ENCODE data around the gene SMIM36.

GRCh38 chr17:55482591-55483389, 28.5 kb downstream of the SMIM36 start:
- no peak for TF ChIP-seq EZH2 (IDR thresholded peaks at IDR 0.05; ENCODE audit: borderline replicate concordance)
- TF ChIP-seq, protein P1, sequence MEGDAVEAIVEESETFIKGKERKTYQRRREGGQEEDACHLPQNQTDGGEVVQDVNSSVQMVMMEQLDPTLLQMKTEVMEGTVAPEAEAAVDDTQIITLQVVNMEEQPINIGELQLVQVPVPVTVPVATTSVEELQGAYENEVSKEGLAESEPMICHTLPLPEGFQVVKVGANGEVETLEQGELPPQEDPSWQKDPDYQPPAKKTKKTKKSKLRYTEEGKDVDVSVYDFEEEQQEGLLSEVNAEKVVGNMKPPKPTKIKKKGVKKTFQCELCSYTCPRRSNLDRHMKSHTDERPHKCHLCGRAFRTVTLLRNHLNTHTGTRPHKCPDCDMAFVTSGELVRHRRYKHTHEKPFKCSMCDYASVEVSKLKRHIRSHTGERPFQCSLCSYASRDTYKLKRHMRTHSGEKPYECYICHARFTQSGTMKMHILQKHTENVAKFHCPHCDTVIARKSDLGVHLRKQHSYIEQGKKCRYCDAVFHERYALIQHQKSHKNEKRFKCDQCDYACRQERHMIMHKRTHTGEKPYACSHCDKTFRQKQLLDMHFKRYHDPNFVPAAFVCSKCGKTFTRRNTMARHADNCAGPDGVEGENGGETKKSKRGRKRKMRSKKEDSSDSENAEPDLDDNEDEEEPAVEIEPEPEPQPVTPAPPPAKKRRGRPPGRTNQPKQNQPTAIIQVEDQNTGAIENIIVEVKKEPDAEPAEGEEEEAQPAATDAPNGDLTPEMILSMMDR (IDR thresholded peaks at IDR 0.05; ENCODE audit: poor library complexity): no peak
- no peak for TF ChIP-seq EZH2phosphoT487 (IDR thresholded peaks at IDR 0.05; ENCODE audit: low read depth, severe bottlenecking, unreplicated experiment)

Measured in hepatocyte (in vitro differentiated cells).